Sciatic nerve (tissue), 2 donors: Measurements from ENCODE around the gene OR6C75. TPM values are rescaled to one million over a fixed set of nuclear protein-coding genes. Genes with fewer than 3 reads are reported as not detected.
"Not testable (repeated sequence)": the region's sequence is repeated elsewhere in the genome, so short reads cannot be mapped to it uniquely, and the experiment has no call there.

Source experiments
- ATAC-seq: fragments of 200-7000 bp; cut with Tn5 transposase; one replicate; pipeline ENCODE4 v1.9.1; 2020; ENCODE audit warnings: mild to moderate bottlenecking, moderate library complexity
- DNase-seq: peaks from one replicate; pipeline ENCODE4 v3.0.0-alpha.2; 2020; ENCODE audit warnings: low spot score
- intact Hi-C: fragments of 100-400 bp; cut with DNase I; formaldehyde crosslinking; loops from one replicate; pipeline ENCODE4 v1.14.2; 2022
- total RNA-seq: library from RNA; stranded (reverse); fragmentation: NEBNext Ultra II Directional; extraction: Animal tissue kit (Norgen Biotek cat#: 25700); gene quantifications from one replicate; pipeline ENCODE4 v1.2.1, GENCODE V29; 2021
- donor health status: DM: no; HTN: no; CAD: no.
- donor health status: DM: no; HTN: no; CAD: no.

OR6C75 gene
- not detected for total RNA-seq

DNA sequence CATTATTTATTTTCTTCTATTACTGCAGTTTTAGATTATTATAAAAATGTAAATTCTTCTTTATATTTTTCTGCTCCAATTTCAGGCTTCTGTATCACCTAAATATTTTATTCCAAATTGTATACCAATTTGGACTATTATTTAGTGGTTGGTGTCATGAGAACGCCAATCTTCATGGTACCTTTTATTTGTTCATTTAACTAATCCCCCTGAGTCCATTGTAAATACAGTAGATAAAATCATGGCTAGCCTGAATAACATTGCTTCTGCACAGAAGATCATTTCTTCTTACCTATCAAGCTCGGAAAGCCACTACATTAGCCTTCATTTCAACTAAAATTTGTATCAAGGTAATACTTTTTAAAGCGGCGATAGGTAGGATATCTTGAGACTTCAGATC lies at the start of gene OR6C75:
Gene OR6C75, plus strand, starts transcription at position 301 of the 400 bp plus-strand sequence. CDS start 2,136 bp downstream, outside the sequence.
- DNase-seq (no peak), ATAC-seq (no peak)
- intact Hi-C loops = no loop called here

- ATAC-seq = no peak
- no peak for DNase-seq
- intact Hi-C loops = no loop called here
Observed at GRCh38 chr12:55314043-55314442, 48.7 kb upstream of the OR6C75 start, which contains the start of gene OR6C1. Gene OR6C1 (plus strand): TSS chr12:55314343. CDS start chr12:55320600, 6,257 bp downstream.

DNA sequence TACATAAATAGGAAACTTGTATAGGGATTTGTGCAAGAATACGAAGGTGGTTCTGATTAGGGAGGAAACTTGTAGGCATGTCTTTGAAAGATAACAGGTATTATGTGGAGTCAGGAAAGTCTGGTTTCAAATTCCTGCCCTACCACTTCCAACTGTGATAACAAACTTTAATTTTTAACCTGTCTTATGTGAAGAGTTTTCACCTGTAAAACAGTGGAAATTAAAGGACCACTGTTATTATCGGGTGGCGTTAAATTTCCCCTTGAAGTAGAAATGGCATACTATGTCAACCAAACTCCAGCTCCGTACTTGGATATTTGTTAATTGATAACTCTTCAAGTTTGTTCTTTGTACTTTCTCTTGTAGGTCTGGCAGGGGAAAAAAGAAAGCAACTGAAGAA lies 42.6 kb upstream of the OR6C75 start:
- intact Hi-C loops = no loop called here
- no peak for ATAC-seq
- DNase-seq = no peak

DNA sequence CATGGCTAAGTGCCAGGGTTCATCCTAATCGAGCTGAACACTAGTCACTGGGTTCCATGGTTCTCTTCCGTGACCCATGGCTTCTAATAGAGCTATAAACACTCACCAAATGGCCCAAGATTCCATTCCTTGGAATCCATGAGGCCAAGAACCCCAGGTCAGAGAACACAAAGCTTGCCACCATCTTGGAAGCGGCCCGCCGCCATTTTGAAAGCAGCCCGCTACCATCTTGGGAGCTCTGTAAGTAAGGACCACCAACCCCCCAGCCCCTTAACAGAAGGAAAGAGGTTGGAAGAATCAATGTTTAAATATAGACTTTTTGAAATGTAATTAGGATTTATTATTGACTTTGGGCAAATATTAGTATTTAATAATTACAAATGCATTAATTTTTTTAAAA lies 37.0 kb upstream of the OR6C75 start:
- DNase-seq, intact Hi-C loops, ATAC-seq: not testable (repeated sequence)

DNA sequence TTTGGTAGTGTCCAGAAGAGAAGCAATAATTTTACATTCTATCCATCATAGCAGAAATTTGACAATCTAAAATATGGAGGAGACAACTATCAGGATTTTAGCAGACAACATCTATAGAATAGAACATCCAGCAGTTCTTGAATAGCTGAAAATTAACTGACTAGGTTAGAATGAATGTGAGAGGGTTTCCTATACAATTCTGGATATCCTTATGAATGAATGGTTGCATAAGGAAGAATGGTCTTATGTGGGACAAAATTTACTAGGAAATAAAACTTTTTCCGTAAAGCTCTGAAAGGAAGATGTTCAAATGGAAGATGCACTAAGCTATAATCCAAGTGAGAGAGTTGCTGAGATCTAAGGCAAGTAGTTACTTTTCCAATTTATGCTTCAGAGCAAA lies 32.3 kb upstream of the OR6C75 start, which contains the start of gene OR6C3:
Gene OR6C3, plus strand, starts transcription at position 301 of the 400 bp plus-strand sequence. CDS start 955 bp downstream, outside the sequence.
- intact Hi-C loops = no loop called here
- ATAC-seq (no peak), DNase-seq (no peak)

DNA sequence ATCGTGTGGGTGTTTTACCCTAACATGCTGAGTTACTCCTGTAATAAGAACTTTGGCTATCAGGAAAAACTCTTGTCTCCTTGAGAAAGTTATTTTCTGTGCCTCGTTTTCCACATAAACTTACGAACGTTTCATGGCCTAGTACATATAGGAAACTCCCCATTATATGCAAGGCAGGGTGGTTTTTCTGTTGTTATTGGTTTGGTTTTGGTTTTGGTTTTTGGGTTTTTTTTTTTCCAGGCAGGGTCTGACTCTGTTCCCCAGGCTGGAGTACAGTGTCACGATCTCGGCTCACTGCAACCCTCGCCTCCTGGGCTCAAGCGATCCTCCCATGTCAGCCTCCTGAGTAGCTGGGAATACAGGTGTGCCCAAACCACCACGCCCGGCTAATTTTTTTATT lies 26.8 kb upstream of the OR6C75 start:
- intact Hi-C loops = no loop called here
- DNase-seq (no peak), ATAC-seq (no peak)

GRCh38 chr12:55355338-55355737 lies 7.4 kb upstream of the OR6C75 start:
- intact Hi-C loops, ATAC-seq, DNase-seq: not testable (repeated sequence)

GRCh38 chr12:55365086-55365485 lies 2.3 kb downstream of the OR6C75 start:
- intact Hi-C loops = no loop called here
- DNase-seq (no peak), ATAC-seq (no peak)

DNA sequence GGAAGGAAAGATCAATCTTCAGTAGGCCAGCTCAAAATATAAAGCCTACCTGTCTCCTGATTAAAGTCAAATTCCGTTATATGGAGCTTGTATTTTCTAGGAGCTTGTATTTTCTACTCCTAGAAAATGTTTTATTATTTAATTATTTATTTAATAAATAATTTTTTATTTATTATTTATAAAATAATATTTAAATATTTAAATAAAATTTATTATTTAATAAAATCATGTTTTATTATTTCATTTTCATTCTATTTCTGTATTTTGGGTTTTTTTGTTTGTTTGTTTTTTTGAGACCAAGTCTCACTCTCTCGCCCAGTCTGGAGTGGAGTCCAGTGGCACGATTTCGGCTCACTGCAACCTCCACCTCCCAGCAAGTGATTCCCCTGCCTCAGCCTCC lies 9.7 kb downstream of the OR6C75 start:
- no peak for ATAC-seq
- intact Hi-C loops = no loop called here
- DNase-seq = no peak

DNA sequence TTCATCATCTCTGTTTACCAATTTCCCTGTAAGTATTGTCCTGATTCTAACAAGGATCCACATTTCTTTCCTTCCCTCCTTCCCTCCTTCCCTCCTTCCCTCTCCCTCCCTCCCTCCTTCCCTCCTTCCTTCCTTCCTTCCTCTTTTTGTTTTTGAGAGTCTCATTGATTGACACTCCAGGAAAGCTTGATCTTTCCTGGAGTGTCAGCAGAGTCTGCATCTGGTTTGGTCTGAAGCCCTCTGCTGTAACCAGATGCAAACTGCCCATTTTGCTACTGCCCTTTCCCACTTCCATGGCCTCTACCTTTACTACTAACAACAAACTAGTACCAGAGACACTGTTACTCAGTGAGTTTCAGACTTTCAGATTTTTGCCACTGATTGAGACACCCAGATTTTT lies 23.1 kb downstream of the OR6C75 start:
- DNase-seq (no peak), ATAC-seq (no peak)
- intact Hi-C loops = no loop called here

DNA sequence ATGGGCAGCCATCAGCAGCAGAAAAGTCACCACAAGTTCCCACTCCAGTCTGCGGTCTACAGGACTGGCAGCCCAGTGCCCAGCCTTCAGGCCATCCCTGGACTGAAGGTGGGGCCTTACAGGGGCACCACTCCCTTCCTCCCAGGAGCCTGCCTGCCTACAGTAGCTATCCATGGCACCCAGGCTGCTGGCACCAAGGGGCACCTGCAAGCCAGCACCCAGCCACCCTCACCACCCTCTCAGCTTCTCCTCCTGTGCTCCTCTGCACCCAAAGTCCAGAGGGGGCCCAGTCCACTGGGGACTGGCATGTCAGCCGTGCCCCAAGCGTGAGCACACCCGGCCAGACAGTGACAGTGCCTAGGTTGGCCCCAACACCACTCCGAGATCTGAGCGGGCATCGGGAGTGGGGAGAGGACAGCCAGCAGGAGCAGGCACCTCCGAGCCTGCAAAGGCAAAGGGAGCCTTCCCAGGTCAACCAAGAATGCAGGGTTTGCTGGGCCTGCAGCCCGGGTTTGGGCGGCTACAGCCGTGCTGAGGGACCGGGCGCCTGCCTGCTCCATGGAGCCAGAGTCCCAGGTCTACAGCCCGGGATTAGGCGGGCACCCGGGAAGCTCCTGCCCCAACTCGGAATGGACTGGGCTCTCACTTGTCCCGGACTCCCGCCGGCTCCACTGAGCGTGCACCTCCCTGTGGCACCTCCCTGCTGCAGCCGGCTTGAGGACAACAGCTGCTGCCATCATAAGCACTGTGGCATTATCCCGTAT lies 29.4 kb downstream of the OR6C75 start:
- ATAC-seq (no peak), DNase-seq (no peak)
- intact Hi-C loops = no loop called here

- ATAC-seq = no peak
- no peak for DNase-seq
- intact Hi-C loops = no loop called here
Observed at GRCh38 chr12:55396326-55396725, 33.6 kb downstream of the OR6C75 start.

DNA sequence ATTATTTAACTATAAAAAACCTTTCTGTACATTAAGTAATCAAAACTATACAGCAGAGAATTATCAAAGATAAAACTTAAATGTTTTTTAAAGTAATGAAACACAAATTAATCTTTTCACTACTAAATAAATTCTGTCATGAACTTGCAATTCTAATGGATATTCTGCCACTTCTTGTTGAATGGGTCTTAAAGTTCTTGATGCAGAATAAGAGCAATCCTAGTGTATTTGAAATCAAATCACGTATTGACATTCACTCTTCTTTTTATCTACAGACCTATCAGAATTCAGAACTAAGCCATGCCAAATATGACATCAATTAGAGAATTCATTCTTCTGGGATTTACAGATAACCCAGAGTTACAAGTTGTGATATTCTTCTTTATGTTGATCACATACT lies 37.5 kb downstream of the OR6C75 start, which contains the start of gene OR6C65:
Gene OR6C65, plus strand, starts transcription at position 301 of the 400 bp plus-strand sequence. Its CDS starts 0 bp downstream, at position 301.
- intact Hi-C loops = no loop called here
- ATAC-seq = no peak
- no peak for DNase-seq

DNA sequence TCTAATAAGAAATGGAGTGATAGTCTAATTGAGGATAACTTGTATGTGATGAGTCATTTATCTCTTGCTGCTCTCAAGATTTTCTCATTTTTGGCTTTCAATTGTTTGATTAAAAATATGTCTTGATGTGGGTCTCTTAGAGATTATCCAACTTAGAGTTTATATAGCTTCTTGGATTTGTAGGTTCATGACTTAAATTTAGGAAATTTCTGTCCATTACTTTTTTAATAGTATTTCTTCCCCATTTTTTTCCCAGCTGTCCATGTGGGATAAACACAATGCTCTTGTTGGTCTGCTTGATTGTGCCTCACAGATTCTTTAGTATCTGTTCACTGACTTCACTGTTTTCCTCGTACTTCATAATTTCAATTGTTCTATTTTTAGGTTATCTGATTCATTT lies 45.1 kb downstream of the OR6C75 start:
- intact Hi-C loops = no loop called here
- ATAC-seq (no peak), DNase-seq (no peak)

DNA sequence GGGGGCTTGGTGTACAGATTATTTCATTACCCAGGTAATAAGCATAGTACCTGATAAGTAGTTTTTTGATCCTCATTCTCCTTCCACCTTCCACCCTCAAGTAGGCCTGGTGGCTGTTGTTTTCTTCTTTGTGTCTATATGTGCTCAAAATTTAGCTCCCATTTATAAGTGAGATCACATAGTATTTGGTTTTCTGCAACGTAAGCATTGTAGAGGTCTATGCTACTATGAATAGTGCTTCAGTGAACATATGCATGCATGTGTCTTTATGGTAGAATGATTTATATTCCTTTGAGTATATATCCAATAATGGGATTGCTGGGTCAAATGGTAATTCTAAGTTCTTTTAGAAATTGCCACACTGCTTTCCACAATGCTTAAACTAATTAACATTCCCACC lies 46.4 kb downstream of the OR6C75 start:
- intact Hi-C loops, ATAC-seq, DNase-seq: not testable (repeated sequence)

DNA sequence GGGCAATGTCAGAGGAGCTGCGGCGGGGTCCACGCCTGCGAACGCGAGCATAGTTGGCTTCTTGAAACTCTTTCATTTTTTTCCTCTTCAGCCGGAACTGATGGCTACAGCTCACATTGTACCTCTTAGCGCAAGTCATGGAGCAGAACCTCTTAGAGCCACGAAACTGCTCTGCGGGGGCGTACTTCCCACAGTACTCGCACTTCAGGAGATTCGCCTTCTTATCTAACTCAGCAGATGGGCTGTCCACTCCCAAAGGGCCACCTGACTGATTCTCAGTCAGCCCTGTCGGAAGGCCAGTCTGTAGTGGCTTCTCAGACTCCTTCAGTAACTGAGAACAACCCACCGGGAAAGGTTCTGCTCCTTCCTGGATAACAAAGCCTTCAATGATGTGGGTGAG lies 49.4 kb downstream of the OR6C75 start:
- DNase-seq, intact Hi-C loops, ATAC-seq: not testable (repeated sequence)

DNA sequence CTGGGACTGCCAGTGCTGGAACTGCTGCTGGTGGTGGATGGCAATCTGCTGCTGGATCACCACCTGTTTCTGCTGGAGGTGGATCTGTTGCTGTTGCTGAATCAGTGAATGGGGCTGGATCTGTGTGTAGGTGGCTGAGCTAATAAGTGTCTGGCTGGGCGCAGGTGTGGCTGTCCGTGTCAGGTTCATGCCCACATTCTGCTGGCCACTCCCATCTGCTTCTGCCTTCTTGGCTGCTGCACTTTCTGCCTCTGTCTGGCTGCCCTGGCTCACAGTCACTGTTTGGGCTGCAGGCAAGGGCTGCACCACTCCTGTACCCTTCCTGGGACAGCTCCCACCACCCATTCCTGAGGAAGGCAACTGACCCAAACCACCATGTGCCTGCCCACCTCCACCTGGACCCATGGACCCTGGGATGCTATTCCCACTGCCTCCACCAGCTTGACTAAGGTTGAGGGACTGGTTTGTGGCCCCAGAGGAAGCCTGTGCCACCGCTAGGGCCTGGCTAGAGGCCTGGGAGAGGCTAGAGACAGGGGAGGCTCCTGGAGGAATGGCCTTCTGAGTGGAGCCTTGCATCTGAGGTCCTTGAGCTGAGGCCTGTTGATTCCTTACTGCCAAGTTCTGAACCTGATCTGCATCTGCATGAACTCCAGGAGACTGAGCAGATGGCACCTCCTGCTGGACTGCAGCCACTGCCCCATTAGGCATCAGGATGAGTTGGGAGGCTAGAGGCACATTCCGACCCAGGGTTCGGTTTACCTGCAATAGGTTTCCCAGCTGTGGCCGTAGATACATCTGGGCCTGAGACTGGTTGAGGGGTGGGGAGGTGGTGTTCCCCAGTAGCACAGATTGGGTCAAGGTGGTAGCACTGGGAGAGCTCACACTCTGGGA lies 51.0 kb downstream of the OR6C75 start:
- ATAC-seq = peak; percentile 38
- DNase-seq, intact Hi-C loops: not testable (repeated sequence)

DNA sequence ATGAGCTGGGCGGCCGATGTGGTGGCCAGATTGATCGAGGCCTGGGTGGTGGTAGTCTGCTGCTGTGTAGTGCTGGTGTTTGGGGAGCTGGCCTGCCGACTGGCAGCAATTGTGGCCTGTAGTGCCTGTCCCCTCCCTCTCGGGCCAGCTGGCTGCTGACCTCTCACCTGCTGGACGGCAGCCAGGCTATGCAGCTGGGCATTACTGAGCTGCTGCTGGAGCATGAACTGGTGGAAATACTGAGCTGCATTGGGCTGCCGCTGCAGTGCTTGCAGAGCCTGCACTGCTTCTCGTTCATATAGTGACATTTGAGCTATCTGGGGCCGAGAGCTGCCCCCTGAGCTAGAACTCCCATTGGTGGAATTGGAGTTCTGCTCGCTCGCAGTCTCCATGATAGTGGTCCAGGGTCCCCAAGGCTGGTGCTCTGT lies 51.6 kb downstream of the OR6C75 start:
- peak; percentile 28 for ATAC-seq
- intact Hi-C loops, DNase-seq: not testable (repeated sequence)

DNA sequence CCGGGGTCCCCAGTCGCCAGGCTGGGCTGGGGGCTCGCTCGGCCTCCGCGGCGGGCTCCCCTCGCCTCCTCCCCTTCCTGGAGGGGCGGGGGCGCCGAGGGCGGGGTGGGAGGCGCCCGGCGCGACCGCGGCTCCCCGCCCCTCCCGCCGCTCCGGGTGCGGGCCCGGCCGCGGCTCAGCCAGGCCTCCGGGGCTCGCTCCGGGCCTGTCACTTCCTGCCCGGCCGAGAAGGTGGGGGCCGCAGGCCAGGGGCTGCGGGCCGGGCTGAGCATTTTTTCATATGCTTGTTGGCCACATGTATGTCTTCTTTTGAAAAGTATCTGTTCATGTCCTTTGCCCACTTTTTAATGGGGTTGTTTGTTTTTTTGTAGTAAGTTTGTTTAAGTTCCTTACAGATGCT lies 52.1 kb downstream of the OR6C75 start:
- DNase-seq, intact Hi-C loops: not testable (repeated sequence)
- ATAC-seq = peak; percentile 45

- DNase-seq (no peak), ATAC-seq (no peak)
- intact Hi-C loops = no loop called here
Observed at GRCh38 chr12:55416961-55417360, 54.2 kb downstream of the OR6C75 start.
